OCI-LY3 (cell line): ENCODE results near the gene ANK2.

Source experiments
- EZH2phosphoT487 ChIP-seq: fragments of 200-600 bp; shearing (Covaris generic); IDR thresholded peaks from 2 replicates; pipeline ENCODE4 v1.6.1; 2018; ENCODE audit warnings: antibody characterized with exemption, mixed run types, low read depth
- TF ChIP-seq, protein P1 (sequence below): fragments of 200-600, 300-600 bp; sonication (generic); IDR thresholded peaks from 2 replicates; pipeline ENCODE4 v1.5.1; 2014; ENCODE audit warnings: antibody characterized with exemption, low read length, low read depth

GRCh38 chr4:113094802-113095201 lies 45.3 kb downstream of the ANK2 start:
- no peak for TF ChIP-seq EZH2phosphoT487
- TF ChIP-seq, protein P1, sequence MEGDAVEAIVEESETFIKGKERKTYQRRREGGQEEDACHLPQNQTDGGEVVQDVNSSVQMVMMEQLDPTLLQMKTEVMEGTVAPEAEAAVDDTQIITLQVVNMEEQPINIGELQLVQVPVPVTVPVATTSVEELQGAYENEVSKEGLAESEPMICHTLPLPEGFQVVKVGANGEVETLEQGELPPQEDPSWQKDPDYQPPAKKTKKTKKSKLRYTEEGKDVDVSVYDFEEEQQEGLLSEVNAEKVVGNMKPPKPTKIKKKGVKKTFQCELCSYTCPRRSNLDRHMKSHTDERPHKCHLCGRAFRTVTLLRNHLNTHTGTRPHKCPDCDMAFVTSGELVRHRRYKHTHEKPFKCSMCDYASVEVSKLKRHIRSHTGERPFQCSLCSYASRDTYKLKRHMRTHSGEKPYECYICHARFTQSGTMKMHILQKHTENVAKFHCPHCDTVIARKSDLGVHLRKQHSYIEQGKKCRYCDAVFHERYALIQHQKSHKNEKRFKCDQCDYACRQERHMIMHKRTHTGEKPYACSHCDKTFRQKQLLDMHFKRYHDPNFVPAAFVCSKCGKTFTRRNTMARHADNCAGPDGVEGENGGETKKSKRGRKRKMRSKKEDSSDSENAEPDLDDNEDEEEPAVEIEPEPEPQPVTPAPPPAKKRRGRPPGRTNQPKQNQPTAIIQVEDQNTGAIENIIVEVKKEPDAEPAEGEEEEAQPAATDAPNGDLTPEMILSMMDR: peak; percentile 91
